Measurements from ENCODE around the gene MGARP.

The MGARP gene

GRCh38 chr4:139243448-139244365 is 36.3 kb downstream of the MGARP start:
- no peak for TF ChIP-seq CTCF (IDR thresholded peaks at IDR 0.05; ENCODE audit: low read length, missing control alignments)
- DNase-seq (ENCODE audit: low read depth): peak; percentile 95
- no peak overlapping the region for H3K4me3 ChIP-seq (replicated peaks; ENCODE audit: low read depth, low read length)

DNA sequence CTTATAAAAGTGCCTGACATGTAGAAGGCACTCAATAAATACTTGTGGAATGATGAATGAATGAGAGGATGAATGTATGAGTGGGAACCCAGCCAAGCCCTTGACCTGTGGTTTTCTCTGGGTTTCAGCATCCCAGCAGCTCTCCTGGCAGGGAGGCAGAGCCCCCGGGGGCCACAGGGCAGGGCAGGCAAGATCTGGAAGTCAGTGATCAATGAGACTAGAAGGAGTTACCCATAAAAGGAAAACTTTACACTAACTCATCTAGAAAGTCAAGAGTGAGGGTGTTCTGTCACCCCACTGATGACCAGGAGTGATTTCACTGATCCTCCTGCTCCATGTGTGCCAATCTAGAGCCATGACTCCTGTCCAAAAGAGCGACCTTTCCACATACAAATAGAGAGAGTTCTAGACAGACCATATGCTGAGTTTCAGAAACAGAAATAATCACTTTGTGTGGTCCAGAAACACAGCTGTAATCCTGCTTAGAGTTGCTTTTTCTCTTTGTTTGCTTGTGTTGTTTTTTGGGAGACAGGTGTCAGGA is 37.4 kb downstream of the MGARP start:
- DNase-seq (ENCODE audit: low read depth): peak; percentile 49
- no peak overlapping the region for H3K4me3 ChIP-seq (replicated peaks; ENCODE audit: low read depth, low read length)
- no peak for TF ChIP-seq CTCF (IDR thresholded peaks at IDR 0.05; ENCODE audit: low read length, missing control alignments)

DNA sequence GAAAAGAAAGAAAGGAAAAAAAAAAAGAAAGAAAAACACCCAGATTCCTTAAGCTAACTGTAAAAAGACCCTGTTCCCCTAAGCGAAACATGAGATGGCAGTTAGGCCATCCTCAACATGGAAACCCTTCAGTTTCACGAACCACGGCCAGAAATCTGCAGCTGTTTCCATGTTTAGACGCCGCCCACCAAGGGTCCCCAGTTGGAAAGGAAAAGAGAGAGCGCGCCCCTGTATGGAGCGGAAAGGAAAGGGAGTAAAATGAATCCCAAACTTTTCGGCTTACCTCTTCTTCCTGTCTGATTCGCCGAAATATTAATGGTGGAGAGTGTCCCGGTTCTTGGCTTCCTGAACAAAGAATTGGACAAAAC is 38.3 kb downstream of the MGARP start:
- H3K4me3 ChIP-seq (replicated peaks; ENCODE audit: low read depth, low read length): no peak overlapping the region
- no peak for DNase-seq (ENCODE audit: low read depth)
- TF ChIP-seq CTCF (IDR thresholded peaks at IDR 0.05; ENCODE audit: low read length, missing control alignments): no peak

DNA sequence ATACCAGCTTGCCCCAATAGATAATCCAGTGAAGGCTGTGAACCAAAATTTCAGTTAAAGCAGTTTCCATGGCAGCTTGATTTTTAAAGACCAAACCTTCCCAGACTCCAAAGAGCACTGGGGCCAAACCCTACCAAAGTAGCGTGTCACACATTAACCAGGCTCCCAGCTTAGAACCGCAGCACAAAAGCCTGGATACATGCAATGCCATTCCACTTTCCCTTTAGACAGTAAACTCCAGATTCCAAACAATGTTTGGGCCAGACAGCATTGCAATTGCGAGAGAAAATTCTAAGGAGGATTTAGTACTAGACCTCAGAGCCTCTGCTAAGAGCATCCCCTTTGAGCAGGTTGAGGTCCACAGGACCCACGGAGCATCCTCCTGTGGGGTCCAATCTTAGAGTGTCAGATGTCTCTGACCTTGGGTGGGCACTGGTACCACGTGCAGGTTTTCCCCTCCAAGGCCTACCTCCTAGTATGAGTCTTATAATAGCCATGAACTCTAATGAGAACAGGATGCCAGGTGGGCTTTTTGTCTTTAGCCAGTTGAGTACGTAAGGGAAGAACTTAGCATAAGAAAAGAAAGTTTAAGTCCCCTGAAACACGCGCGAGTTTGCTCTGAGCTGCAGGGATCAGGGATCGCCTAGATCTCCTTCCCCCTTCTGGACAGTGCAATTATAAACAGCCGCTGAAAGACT is 38.8 kb downstream of the MGARP start:
- no peak overlapping the region for H3K4me3 ChIP-seq (replicated peaks; ENCODE audit: low read depth, low read length)
- DNase-seq (ENCODE audit: low read depth): no peak
- TF ChIP-seq CTCF (IDR thresholded peaks at IDR 0.05; ENCODE audit: low read length, missing control alignments): no peak

DNA sequence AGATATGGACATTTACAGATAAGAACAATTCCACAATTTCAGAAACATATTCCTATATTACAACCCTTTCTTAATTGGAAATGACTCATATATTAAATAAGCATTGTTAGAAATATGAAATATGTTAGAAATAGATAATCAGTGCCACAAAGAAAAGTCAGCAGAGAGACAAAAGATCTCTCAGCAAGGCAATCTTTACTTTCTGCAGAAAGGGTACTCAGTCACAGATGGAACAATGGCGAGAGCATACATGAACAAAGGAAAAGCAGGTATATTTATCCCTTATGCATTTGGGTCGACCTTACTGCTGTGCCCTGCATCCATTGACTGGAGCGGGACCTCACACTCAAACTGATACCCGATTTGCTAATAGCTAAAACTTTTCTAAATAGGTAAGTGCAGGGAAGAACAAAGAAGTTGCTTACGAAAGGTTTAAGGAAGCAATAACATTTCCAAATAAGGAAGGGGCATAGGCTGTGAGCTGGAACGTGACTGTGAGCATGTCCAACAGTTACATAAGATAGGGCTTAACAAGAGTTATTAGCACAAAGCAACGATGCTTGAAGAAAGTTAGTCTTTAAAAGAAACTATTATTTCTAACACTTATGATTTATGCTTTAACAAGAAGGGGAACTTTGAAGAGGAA is 40.8 kb downstream of the MGARP start:
- no peak for DNase-seq (ENCODE audit: low read depth)

DNA sequence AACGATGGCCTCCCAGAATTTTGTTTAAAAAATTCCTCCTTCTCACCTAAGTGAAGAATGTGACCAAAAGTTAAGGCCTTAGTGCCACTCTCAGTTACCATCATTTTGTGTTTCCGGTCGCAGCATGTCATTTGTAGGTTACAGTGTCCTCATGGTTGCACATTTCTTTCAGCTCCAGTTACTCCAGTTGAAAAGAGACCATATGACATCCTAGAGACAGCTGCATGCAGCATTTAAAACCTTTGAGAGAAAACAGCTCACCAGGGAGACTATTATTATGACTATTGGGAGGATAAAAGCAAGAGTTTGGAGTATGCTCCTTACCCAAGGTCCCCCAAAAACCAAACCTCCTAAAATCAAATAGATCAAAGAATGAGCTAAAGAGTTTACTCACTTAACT is 45.8 kb downstream of the MGARP start:
- no peak for DNase-seq (ENCODE audit: low read depth)
- no peak overlapping the region for H3K4me3 ChIP-seq (replicated peaks; ENCODE audit: low read depth, low read length)
- no peak for TF ChIP-seq CTCF (IDR thresholded peaks at IDR 0.05; ENCODE audit: low read length, missing control alignments)

More for the DNA sequence above, 40.8 kb downstream of the MGARP start:
- H3K4me3 ChIP-seq (replicated peaks; ENCODE audit: low read depth, low read length): no peak overlapping the region
- no peak for TF ChIP-seq CTCF (IDR thresholded peaks at IDR 0.05; ENCODE audit: low read length, missing control alignments)
